ENCODE measurements around the gene DENND10. TPM values are rescaled to one million over a fixed set of nuclear protein-coding genes. Genes with fewer than 3 reads are reported as not detected.
"Not testable (repeated sequence)": the region's sequence is repeated elsewhere in the genome, so short reads cannot be mapped to it uniquely, and the experiment has no call there.

The DENND10 gene
- total RNA-seq, 4 donors from 2014 or later, result 23.8 to 50.2 (median 42.8) TPM

DNA sequence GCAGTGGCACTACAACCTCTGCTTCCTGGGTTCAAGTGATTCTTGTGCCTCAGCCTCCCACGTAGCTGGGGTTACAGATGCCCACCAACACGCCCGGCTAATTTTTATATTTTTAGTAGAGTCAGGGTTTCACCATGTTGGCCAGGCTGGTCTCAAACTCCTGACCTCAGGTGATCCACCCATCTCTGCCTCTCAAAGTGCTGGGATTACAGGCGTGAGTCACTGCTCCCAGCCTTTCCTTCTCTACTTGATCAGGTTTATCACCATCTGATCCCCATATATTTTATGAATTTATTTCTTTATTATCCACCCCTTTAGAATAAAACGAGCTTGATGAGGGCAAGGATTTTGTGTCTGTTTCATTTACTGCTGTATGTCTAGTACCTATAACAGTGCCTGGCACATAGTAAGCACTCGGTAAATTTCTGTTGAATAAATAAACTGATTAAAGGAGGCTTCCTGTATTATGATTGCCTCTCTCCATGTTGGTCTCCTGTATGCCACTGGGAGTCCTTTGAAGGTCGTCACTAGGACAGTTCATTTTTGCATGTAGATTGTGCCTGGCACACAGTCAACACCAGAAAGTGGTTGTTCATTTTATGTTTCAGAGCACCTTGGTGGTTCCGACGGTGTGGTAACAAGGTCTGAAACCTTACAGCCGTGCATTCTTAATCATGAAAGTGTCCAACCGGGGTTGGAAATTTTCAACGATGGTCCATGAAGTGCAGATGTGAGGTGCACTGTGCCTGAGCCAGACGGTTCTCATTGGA is 13.7 kb upstream of the DENND10 start:
- intact Hi-C loops (cut with DNase I; ENCODE audit: low total_unique reads), result no loop called here
- Histone ChIP-seq H3K9me3 (no peaks in the 10 kb centered on the region), H3K27me3 (no peaks in the 10 kb centered on the region), H3K36me3 (no peaks in the 10 kb centered on the region), H3K4me3 (no peak overlapping the region), H3K27ac (no peak overlapping the region), H3K4me1 (no peaks in the 10 kb centered on the region)
- TF ChIP-seq, protein P1, sequence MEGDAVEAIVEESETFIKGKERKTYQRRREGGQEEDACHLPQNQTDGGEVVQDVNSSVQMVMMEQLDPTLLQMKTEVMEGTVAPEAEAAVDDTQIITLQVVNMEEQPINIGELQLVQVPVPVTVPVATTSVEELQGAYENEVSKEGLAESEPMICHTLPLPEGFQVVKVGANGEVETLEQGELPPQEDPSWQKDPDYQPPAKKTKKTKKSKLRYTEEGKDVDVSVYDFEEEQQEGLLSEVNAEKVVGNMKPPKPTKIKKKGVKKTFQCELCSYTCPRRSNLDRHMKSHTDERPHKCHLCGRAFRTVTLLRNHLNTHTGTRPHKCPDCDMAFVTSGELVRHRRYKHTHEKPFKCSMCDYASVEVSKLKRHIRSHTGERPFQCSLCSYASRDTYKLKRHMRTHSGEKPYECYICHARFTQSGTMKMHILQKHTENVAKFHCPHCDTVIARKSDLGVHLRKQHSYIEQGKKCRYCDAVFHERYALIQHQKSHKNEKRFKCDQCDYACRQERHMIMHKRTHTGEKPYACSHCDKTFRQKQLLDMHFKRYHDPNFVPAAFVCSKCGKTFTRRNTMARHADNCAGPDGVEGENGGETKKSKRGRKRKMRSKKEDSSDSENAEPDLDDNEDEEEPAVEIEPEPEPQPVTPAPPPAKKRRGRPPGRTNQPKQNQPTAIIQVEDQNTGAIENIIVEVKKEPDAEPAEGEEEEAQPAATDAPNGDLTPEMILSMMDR (IDR thresholded peaks at IDR 0.05), result no peak
- TF ChIP-seq POLR2A (IDR thresholded peaks at IDR 0.05), result no peak
- no peak for DNase-seq

DNA sequence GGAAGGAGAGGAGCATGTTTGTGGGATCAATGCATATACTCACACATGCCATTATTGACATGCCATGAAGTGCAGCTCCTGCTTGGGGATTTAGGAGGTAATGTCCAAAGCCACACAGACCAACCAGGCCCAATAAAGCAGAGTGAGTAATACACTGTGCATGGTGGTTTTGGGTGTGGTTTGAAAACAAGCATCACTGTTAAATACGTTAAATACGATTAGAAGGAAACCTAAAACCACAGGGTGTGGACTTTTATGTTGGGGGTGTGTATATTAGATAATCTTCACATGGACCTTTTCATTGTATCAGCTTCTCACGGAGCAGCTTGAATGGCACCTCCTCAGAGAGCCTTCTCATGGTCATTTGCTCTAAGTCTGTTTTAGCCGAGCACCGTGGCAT is 12.9 kb upstream of the DENND10 start:
- H3K27me3 ChIP-seq, result no peaks in the 10 kb centered on the region
- H3K27ac ChIP-seq, result no peak overlapping the region
- H3K9me3 ChIP-seq, result no peaks in the 10 kb centered on the region
- DNase-seq, result no peak
- no peak for TF ChIP-seq POLR2A (IDR thresholded peaks at IDR 0.05)
- TF ChIP-seq, protein P1 (IDR thresholded peaks at IDR 0.05), result no peak
- H3K36me3 ChIP-seq, result no peaks in the 10 kb centered on the region
- H3K4me1 ChIP-seq, result no peaks in the 10 kb centered on the region
- H3K4me3 ChIP-seq, result no peak overlapping the region
- intact Hi-C loops (cut with DNase I; ENCODE audit: low total_unique reads), result no loop called here

- intact Hi-C loops (cut with DNase I; ENCODE audit: low total_unique reads), result no loop called here
- H3K4me3 ChIP-seq, result no peak overlapping the region
- no peak overlapping the region for H3K27ac ChIP-seq
- TF ChIP-seq, protein P1 (IDR thresholded peaks at IDR 0.05), result no peak
- TF ChIP-seq POLR2A (IDR thresholded peaks at IDR 0.05), result no peak
- H3K9me3 ChIP-seq, result no peaks in the 10 kb centered on the region
- no peak for DNase-seq
- no peaks in the 10 kb centered on the region for H3K27me3 ChIP-seq
- no peaks in the 10 kb centered on the region for H3K36me3 ChIP-seq
- H3K4me1 ChIP-seq, result no peaks in the 10 kb centered on the region
These were observed 8.3 kb upstream of the DENND10 start for GRCh38 chr10:119095640-119096039.

DNA sequence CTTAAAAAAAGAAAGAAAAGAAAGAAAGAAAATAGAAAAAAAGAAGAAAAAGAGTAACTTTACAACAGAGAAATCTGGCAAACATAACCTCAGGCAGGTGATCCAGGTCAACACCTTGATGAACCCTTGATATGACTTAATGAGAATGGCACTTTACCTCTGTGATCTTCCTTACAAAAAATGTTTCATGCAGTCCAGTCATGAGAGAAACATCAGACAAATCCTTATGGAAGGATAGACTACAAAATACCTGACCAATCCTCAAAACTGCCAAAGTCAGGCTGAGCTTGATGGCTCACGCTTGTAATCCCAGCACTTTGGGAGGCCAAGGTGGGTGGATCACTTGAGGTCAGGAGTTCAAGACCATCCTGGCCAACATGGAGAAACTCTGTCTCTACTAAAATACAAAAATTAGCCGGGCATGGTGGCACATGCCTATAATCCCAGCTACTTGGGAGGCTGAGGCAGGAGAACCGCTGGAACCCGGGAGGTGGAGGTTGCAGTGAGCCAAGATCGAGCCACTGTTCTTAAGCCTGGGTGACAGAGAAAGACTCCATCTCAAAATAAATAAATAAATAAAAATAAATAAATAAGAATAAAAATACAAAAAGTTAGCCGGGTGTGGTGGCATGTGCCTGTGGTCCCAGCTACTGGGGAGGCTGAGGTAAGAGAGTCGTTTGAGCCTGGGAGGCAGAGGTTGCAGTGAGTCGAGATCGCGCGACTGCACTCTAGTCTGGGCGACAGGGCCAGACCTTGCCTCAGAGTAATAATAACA is 7.1 kb upstream of the DENND10 start:
- H3K4me3 ChIP-seq; H3K9me3 ChIP-seq; H3K4me1 ChIP-seq; H3K36me3 ChIP-seq; intact Hi-C loops (cut with DNase I; ENCODE audit: low total_unique reads); H3K27ac ChIP-seq; DNase-seq; H3K27me3 ChIP-seq: not testable (repeated sequence)

- intact Hi-C loops (cut with DNase I; ENCODE audit: low total_unique reads), result no loop called here
- H3K27me3 ChIP-seq, result no peaks in the 10 kb centered on the region
- no peaks in the 10 kb centered on the region for H3K36me3 ChIP-seq
- no peak overlapping the region for H3K27ac ChIP-seq
- no peaks in the 10 kb centered on the region for H3K4me1 ChIP-seq
- TF ChIP-seq, protein P1 (IDR thresholded peaks at IDR 0.05), result no peak
- TF ChIP-seq POLR2A (IDR thresholded peaks at IDR 0.05), result no peak
- no peaks in the 10 kb centered on the region for H3K9me3 ChIP-seq
- DNase-seq, result no peak
- H3K4me3 ChIP-seq, result no peak overlapping the region
These were observed 5.3 kb upstream of the DENND10 start for GRCh38 chr10:119098576-119098975.
